ENCODE results near the gene TENM4.

GRCh38 chr11:79189601-79190000, 251.2 kb downstream of the TENM4 start:
- TF ChIP-seq CTCF (IDR thresholded peaks at IDR 0.05; ENCODE audit: low read depth, low read length, poor library complexity, severe bottlenecking) (no peak), EZH2phosphoT487 (IDR thresholded peaks at IDR 0.05; ENCODE audit: borderline replicate concordance, low read length) (no peak)

All from DOHH2 (cell line).